Effector memory CD8-positive, alpha-beta T cell (primary cell): ENCODE results near the gene GTF2I.
"Not testable (repeated sequence)": the region's sequence is repeated elsewhere in the genome, so short reads cannot be mapped to it uniquely, and the experiment has no call there.

Experiments used
- ATAC-seq: fragments of 150-1000 bp; cut with Tn5 transposase; replicated peaks from 2 replicates; pipeline ENCODE4 v1.10.0; 2021; ENCODE audit warnings: mild to moderate bottlenecking, moderate library complexity
- DNase-seq, 3 experiments: peaks; one replicate each; pipeline ENCODE4 v3.0.0; 2021
- H3K27ac Mint-ChIP-seq, 2 donors: one replicate each; pipeline ENCODE4 v1.8.0; 2022; ENCODE audit warnings: mild to moderate bottlenecking in 2 of 2, mixed read lengths in 2 of 2, moderate library complexity in 2 of 2
- H3K27me3 Mint-ChIP-seq, 2 donors: one replicate each; pipeline ENCODE4 v1.8.0; 2022; ENCODE audit warnings: mixed read lengths in 2 of 2
- H3K36me3 Mint-ChIP-seq: one replicate; pipeline ENCODE4 v1.8.0; 2022; ENCODE audit warnings: mild to moderate bottlenecking, moderate library complexity, mixed read lengths; ENCODE audit not compliant: insufficient read depth
- H3K4me1 Mint-ChIP-seq, 2 donors: one replicate each; pipeline ENCODE4 v1.8.0; 2022; ENCODE audit warnings: low read depth in 2 of 2, mixed read lengths in 2 of 2
- H3K4me3 Mint-ChIP-seq, 2 donors: one replicate each; pipeline ENCODE4 v1.8.0; 2022; ENCODE audit warnings: mild to moderate bottlenecking in 2 of 2, mixed read lengths in 2 of 2, moderate library complexity in 2 of 2
- H3K9me3 Mint-ChIP-seq, 2 donors: one replicate each; pipeline ENCODE4 v1.8.0; 2022; ENCODE audit warnings: mixed read lengths in 2 of 2

The GTF2I gene

DNA sequence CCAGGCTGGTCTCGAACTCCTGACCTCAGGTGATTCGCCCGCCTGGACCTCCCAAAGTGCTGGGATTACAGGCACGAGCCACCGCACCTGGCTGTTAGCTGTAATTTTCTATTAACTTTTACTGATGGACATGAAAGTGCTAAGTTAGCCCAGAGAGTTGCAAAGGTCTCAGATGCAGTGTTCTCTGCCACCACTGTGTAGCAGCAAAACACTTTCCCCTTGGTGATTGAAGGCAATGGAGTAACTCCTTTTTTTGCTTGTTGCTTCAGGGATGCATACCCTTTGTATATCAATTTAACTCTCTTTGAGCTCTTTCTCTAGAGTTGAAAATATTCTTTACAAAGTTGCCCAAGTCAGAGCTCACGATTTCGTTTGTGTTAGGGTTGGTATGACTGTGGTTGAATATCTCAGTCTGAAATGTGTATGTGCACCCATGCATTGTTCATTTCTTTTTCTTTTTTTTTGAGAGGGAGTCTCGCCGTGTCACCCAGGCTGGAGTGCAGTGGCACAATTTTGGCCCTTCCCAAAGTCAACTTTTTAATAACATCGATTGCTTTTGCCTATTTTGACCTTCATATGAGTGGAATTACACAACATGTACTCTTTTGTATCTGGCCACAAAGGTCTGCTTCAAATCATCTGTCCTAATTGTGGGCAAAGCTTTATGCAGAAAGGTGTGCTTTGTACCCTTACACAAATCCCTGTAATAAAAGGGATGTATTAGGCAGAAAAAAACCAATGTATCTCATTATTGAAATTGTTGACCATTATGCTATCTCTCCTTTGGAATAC is 52.6 kb downstream of the GTF2I start:
- no peak overlapping the region for H3K27ac Mint-ChIP-seq
- no peaks in the 10 kb centered on the region for H3K9me3 Mint-ChIP-seq
- ATAC-seq (no peak), DNase-seq (no peak)
- H3K27me3 Mint-ChIP-seq = no peaks in the 10 kb centered on the region
- H3K4me1 Mint-ChIP-seq = no peaks in the 10 kb centered on the region
- H3K4me3 Mint-ChIP-seq = no peak overlapping the region
- H3K36me3 Mint-ChIP-seq = peaks cover 72% of the 10 kb centered on the region

- Mint-ChIP-seq H3K4me3 (no peak overlapping the region), H3K4me1 (no peaks in the 10 kb centered on the region), H3K9me3 (no peaks in the 10 kb centered on the region), H3K27me3 (no peaks in the 10 kb centered on the region), H3K36me3 (peaks cover 60% of the 10 kb centered on the region), H3K27ac (no peak overlapping the region)
- no peak for DNase-seq
- no peak for ATAC-seq
Observed at GRCh38 chr7:74713567-74713966, 56.0 kb downstream of the GTF2I start.

- ATAC-seq (no peak), DNase-seq (no peak)
- H3K4me1 Mint-ChIP-seq = no peaks in the 10 kb centered on the region
- H3K27me3 Mint-ChIP-seq = no peaks in the 10 kb centered on the region
- H3K4me3 Mint-ChIP-seq = no peak overlapping the region
- H3K9me3 Mint-ChIP-seq = no peaks in the 10 kb centered on the region
- H3K27ac Mint-ChIP-seq = peak overlapping the region in 1 of 2 donors; percentile 68
- H3K36me3 Mint-ChIP-seq = peaks cover 56% of the 10 kb centered on the region
Observed at GRCh38 chr7:74717889-74718288, 60.4 kb downstream of the GTF2I start.

DNA sequence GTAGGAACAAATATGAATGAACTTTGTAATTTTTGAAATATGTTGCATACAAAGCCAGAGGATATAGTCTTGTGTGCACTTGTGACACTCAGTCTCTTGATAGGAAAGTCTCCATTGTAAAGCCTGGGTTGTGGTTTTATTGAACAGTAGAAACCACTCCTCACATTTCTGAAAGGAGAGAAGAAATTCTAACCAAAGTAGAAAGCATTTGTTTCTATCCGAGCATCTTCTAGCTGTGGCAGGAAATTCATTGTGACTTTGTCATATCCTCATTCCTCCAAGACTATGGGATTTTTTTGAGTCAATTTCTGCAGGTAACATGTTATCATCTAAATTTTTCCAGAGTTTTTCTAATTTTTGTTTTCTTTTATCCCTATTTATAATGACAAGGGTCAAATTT is 60.8 kb downstream of the GTF2I start:
- peaks cover 58% of the 10 kb centered on the region for H3K36me3 Mint-ChIP-seq
- no peaks in the 10 kb centered on the region for H3K9me3 Mint-ChIP-seq
- H3K4me3 Mint-ChIP-seq = no peak overlapping the region
- DNase-seq (no peak), ATAC-seq (no peak)
- H3K4me1 Mint-ChIP-seq = no peaks in the 10 kb centered on the region
- peak overlapping the region in 1 of 2 donors; percentile 68 for H3K27ac Mint-ChIP-seq
- H3K27me3 Mint-ChIP-seq = no peaks in the 10 kb centered on the region

GRCh38 chr7:74722153-74722552 is 64.6 kb downstream of the GTF2I start:
- Mint-ChIP-seq H3K36me3 (peaks cover 53% of the 10 kb centered on the region), H3K27ac (no peak overlapping the region), H3K27me3 (no peaks in the 10 kb centered on the region), H3K4me3 (no peak overlapping the region), H3K4me1 (no peaks in the 10 kb centered on the region), H3K9me3 (no peaks in the 10 kb centered on the region)
- DNase-seq = no peak
- ATAC-seq = no peak

DNA sequence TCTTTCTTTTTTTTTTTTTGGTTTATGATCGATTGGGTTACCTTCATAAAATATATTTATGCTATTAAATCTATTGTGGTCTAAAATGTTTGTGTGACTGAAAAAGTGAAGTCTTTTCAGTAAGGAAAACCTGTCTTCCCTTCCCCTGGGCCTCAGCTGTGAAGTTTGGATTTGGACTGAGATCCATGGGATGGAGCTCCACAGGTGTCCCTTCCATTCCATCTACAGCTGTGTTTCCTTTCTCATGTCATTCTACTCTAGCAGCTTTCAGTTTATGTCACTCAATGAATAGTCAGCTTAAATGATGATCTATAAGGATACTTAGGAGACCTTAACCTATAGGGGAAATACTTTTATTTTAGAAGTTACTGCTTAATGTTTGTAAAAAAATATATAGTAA is 68.3 kb downstream of the GTF2I start:
- ATAC-seq = no peak
- Mint-ChIP-seq H3K36me3 (peaks cover 26% of the 10 kb centered on the region), H3K4me3 (no peak overlapping the region), H3K4me1 (no peaks in the 10 kb centered on the region), H3K9me3 (no peaks in the 10 kb centered on the region), H3K27me3 (no peaks in the 10 kb centered on the region), H3K27ac (peak overlapping the region; percentile 61 to 85)
- DNase-seq = no peak

GRCh38 chr7:74726309-74727101 is 69.0 kb downstream of the GTF2I start:
- Mint-ChIP-seq H3K36me3 (peaks cover 28% of the 10 kb centered on the region), H3K27me3 (no peaks in the 10 kb centered on the region), H3K4me3 (no peak overlapping the region), H3K9me3 (no peaks in the 10 kb centered on the region), H3K4me1 (no peaks in the 10 kb centered on the region), H3K27ac (peak overlapping the region in 1 of 2 donors; percentile 61)
- DNase-seq = no peak
- ATAC-seq = no peak

DNA sequence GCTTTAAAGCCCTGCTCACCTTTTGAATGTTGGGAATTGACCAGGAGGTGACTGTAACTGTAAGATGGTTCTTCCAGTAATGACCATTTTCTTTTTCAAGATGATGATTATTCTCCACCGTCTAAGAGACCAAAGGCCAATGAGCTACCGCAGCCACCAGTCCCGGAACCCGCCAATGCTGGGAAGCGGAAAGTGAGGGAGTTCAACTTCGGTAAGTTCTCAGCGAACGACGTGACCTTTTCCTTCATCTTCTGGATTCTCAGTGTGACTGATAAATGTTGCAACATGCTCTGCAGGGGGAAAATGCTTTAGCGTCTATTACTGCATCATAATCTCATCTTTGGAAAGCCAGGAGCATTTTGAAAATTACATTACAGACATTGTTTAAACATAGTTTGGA is 71.2 kb downstream of the GTF2I start:
- H3K4me1 Mint-ChIP-seq, H3K9me3 Mint-ChIP-seq, H3K27ac Mint-ChIP-seq, ATAC-seq, DNase-seq, H3K4me3 Mint-ChIP-seq, H3K27me3 Mint-ChIP-seq: not testable (repeated sequence)
- H3K36me3 Mint-ChIP-seq = peaks cover 12% of the 10 kb centered on the region

DNA sequence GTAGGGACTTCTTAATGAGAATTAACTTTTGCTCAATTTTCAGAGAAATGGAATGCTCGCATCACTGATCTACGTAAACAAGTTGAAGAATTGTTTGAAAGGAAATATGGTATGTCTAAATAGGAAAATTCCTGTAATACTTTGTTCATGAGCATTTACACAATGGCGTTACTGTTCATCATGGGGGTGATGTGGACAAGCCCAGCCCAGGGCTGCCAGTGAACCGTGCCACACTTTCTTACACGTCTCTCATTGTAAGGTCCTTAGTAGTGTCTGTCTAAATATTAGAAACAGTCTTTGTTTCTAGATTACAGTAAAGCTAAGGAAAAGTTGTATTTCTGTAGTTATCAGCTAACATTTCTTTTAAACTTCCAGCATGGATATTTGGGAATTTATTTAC is 72.7 kb downstream of the GTF2I start:
- H3K36me3 Mint-ChIP-seq = peaks cover 12% of the 10 kb centered on the region
- H3K27me3 Mint-ChIP-seq, H3K27ac Mint-ChIP-seq, DNase-seq, H3K4me1 Mint-ChIP-seq, H3K9me3 Mint-ChIP-seq, H3K4me3 Mint-ChIP-seq, ATAC-seq: not testable (repeated sequence)

- DNase-seq, H3K4me3 Mint-ChIP-seq, H3K4me1 Mint-ChIP-seq, H3K36me3 Mint-ChIP-seq, H3K9me3 Mint-ChIP-seq, ATAC-seq, H3K27me3 Mint-ChIP-seq, H3K27ac Mint-ChIP-seq: not testable (repeated sequence)
Observed at GRCh38 chr7:74739974-74740703, 82.6 kb downstream of the GTF2I start.

GRCh38 chr7:74743936-74744557 is 86.5 kb downstream of the GTF2I start:
- H3K27ac Mint-ChIP-seq, DNase-seq, H3K4me3 Mint-ChIP-seq, ATAC-seq, H3K4me1 Mint-ChIP-seq, H3K27me3 Mint-ChIP-seq, H3K9me3 Mint-ChIP-seq, H3K36me3 Mint-ChIP-seq: not testable (repeated sequence)

DNA sequence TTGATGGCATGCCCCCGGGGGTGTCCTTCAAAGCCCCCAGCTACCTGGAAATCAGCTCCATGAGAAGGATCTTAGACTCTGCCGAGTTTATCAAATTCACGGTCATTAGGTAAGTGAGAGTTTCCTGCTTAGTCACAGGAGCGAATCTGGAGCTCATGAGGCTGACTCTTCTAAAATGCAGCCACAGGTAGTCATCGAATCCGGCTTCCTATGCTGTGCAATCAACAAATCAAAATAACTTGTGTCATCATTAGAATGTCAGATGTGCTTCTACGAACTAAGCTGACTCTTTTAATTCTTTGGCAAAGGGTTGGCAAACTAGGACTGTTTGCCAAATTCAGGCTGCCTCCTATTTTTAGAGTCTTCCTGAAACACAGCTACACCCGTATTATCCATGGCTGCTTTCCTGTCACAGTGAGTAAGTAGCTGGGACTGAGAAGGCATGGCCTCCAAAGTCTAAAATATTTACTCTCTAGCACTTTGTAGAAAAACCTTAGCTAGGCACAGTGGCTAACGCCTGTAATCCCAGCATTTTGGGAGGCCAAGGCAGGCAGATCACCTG is 96.5 kb downstream of the GTF2I start:
- H3K4me1 Mint-ChIP-seq, DNase-seq, H3K9me3 Mint-ChIP-seq, H3K4me3 Mint-ChIP-seq, ATAC-seq, H3K36me3 Mint-ChIP-seq, H3K27me3 Mint-ChIP-seq, H3K27ac Mint-ChIP-seq: not testable (repeated sequence)

GRCh38 chr7:74756673-74757072 is 99.2 kb downstream of the GTF2I start:
- not testable (repeated sequence) for ATAC-seq, H3K36me3 Mint-ChIP-seq, H3K4me1 Mint-ChIP-seq, DNase-seq, H3K27ac Mint-ChIP-seq, H3K27me3 Mint-ChIP-seq, H3K9me3 Mint-ChIP-seq, H3K4me3 Mint-ChIP-seq
